HepG2 (cell line): ENCODE data around the gene CPLANE2. TPM values are rescaled to one million over a fixed set of nuclear protein-coding genes. Genes with fewer than 3 reads are reported as not detected.

ENCODE experiments used
- DPF2 ChIP-seq: sonication (generic); formaldehyde crosslinking; IDR thresholded peaks from 2 replicates; pipeline ENCODE4 v1.4.0; 2020; ENCODE audit warnings: mild to moderate bottlenecking, low read depth, missing genetic modification reagents, borderline replicate concordance
- DR1 ChIP-seq: sonication (generic); formaldehyde crosslinking; IDR thresholded peaks from 2 replicates; pipeline ENCODE4 v1.8.0; 2021; ENCODE audit warnings: mild to moderate bottlenecking, missing genetic modification reagents, inconsistent platforms
- FOSL2 ChIP-seq: sonication (generic); formaldehyde crosslinking; IDR thresholded peaks from 2 replicates; pipeline ENCODE4 v1.4.0; 2020; ENCODE audit warnings: missing genetic modification reagents
- HMG20B ChIP-seq: conservative IDR thresholded peaks from 2 replicates; pipeline ENCODE4 v1.6.1; 2016; ENCODE audit warnings: missing genetic modification reagents, missing compliant biosample characterization
- KDM3A ChIP-seq: IDR thresholded peaks from 2 replicates; pipeline ENCODE4 v1.6.1; 2018; ENCODE audit warnings: low read depth, missing compliant biosample characterization
- KDM4B ChIP-seq: sonication (generic); formaldehyde crosslinking; IDR thresholded peaks from 2 replicates; pipeline ENCODE4 v1.4.0; 2020; ENCODE audit warnings: missing genetic modification reagents
- NFE2L2 ChIP-seq: fragments of 150-350 bp; IDR thresholded peaks from 2 replicates; pipeline ENCODE4 v1.6.1; 2014; ENCODE audit warnings: low read length
- NFIC ChIP-seq: IDR thresholded peaks from 2 replicates; pipeline ENCODE4 v1.6.1; 2012; ENCODE audit warnings: mild to moderate bottlenecking, low read length, inconsistent platforms
- NFYB ChIP-seq: sonication (generic); formaldehyde crosslinking; IDR thresholded peaks from 2 replicates; pipeline ENCODE4 v1.4.0; 2020; ENCODE audit warnings: missing genetic modification reagents
- RFX1 ChIP-seq: fragments of 450-650 bp; IDR thresholded peaks from 2 replicates; pipeline ENCODE4 v1.6.1; 2017
- RFX3 ChIP-seq: IDR thresholded peaks from 2 replicates; pipeline ENCODE4 v1.6.1; 2016; ENCODE audit warnings: missing biosample characterization, missing genetic modification reagents
- SKI ChIP-seq: fragments of 450-650 bp; IDR thresholded peaks from one replicate; pipeline ENCODE4 v1.6.1; 2018; ENCODE audit warnings: mild to moderate bottlenecking; ENCODE audit not compliant: partially characterized antibody
- SMAD1 ChIP-seq: sonication (generic); formaldehyde crosslinking; IDR thresholded peaks from 2 replicates; pipeline ENCODE4 v1.4.0; 2020; ENCODE audit warnings: missing genetic modification reagents, low read depth, mild to moderate bottlenecking, borderline replicate concordance
- SMAD9 ChIP-seq: sonication (generic); formaldehyde crosslinking; IDR thresholded peaks from 2 replicates; pipeline ENCODE4 v1.5.1; 2020; ENCODE audit warnings: mild to moderate bottlenecking, missing genetic modification reagents
- SOX13 ChIP-seq, 3 experiments: fragments of 450-650 bp in 1 of 3; sonication (generic) in 1 of 3; formaldehyde crosslinking in 1 of 3; IDR thresholded peaks in 2 of 3; conservative IDR thresholded peaks in 1 of 3; 2 replicates each; pipeline versions ENCODE4 v1.5.0 to v1.6.1; 2016 to 2020; ENCODE audit warnings: antibody characterized with exemption in 1 of 3, mild to moderate bottlenecking in 1 of 3, missing compliant biosample characterization in 1 of 3, missing genetic modification reagents in 1 of 3, moderate library complexity in 1 of 3
- SP1 ChIP-seq, 2 experiments: fragments of 450-650 bp in 1 of 2; sonication (generic) in 1 of 2; formaldehyde crosslinking in 1 of 2; IDR thresholded peaks; 2 replicates each; pipeline versions ENCODE4 v1.4.0 to v1.6.1; 2016 to 2020; ENCODE audit warnings: missing genetic modification reagents in 1 of 2
- STAG1 ChIP-seq: sonication (generic); formaldehyde crosslinking; IDR thresholded peaks from 2 replicates; pipeline ENCODE4 v1.4.0; 2020; ENCODE audit warnings: missing genetic modification reagents
- THYN1 ChIP-seq: sonication (generic); formaldehyde crosslinking; IDR thresholded peaks from 2 replicates; pipeline ENCODE4 v1.8.1; 2023; ENCODE audit warnings: low read depth, mild to moderate bottlenecking, moderate library complexity, missing genetic modification reagents, borderline replicate concordance
- ZNF317 ChIP-seq: sonication (generic); formaldehyde crosslinking; IDR thresholded peaks from 2 replicates; pipeline ENCODE4 v1.5.0; 2020; ENCODE audit warnings: mild to moderate bottlenecking, missing genetic modification reagents
- ZNF446 ChIP-seq: sonication (generic); formaldehyde crosslinking; IDR thresholded peaks from 2 replicates; pipeline ENCODE4 v1.5.0; 2020; ENCODE audit warnings: mild to moderate bottlenecking, missing genetic modification reagents
- ZNF703 ChIP-seq: sonication (generic); formaldehyde crosslinking; IDR thresholded peaks from 2 replicates; pipeline ENCODE4 v1.5.1; 2020; ENCODE audit warnings: missing genetic modification reagents, mild to moderate bottlenecking, moderate library complexity, borderline replicate concordance
- ZNF740 ChIP-seq: sonication (generic); formaldehyde crosslinking; IDR thresholded peaks from 2 replicates; pipeline ENCODE4 v1.4.0; 2020; ENCODE audit warnings: missing genetic modification reagents
- ZNF772 ChIP-seq: sonication (generic); formaldehyde crosslinking; IDR thresholded peaks from 2 replicates; pipeline ENCODE4 v1.5.0; 2020; ENCODE audit warnings: mild to moderate bottlenecking, missing genetic modification reagents
- ZSCAN22 ChIP-seq: sonication (generic); formaldehyde crosslinking; IDR thresholded peaks from 2 replicates; pipeline ENCODE4 v1.4.0; 2020; ENCODE audit warnings: mild to moderate bottlenecking, missing genetic modification reagents
- polyA plus RNA-seq, 8 experiments: library from polyadenylated mRNA; depleted of rRNA in 3 of 8; stranded (reverse) in 7 of 8; unstranded in 1 of 8; fragments of >200 nt; fragmentation: Illumina TruSeq in 4 of 8; extraction: Trizol in 4 of 8; gene quantifications; 2 replicates each; pipeline versions ENCODE4 v1.2.1 to v1.2.3, GENCODE V29; 2011 to 2016; ENCODE audit warnings: low read depth in 4 of 8, missing spikeins in 1 of 8, mixed read lengths in 1 of 8; ENCODE audit not compliant: insufficient read depth in 1 of 8
- total RNA-seq, 5 experiments: library from RNA; depleted of rRNA; stranded (reverse); fragments of >200 nt; fragmentation: Illumina TruSeq; extraction: Trizol; gene quantifications; 2 replicates each; pipeline ENCODE4 v1.2.3, GENCODE V29; 2016; ENCODE audit warnings: low read depth in 1 of 5
- TF ChIP-seq, protein P1 (sequence below): IDR thresholded peaks from 2 replicates; pipeline ENCODE4 v1.6.1; 2018; ENCODE audit warnings: missing genetic modification reagents, mild to moderate bottlenecking, missing compliant biosample characterization
- TF ChIP-seq, protein P2 (sequence below): sonication (generic); formaldehyde crosslinking; IDR thresholded peaks from 2 replicates; pipeline ENCODE4 v1.4.0; 2020; ENCODE audit warnings: mild to moderate bottlenecking, missing genetic modification reagents

Gene CPLANE2
- total and polyA plus RNA-seq, 2 of the 13 experiments (the other 11 are each of a cell fraction or from before 2014, with no cell fraction given): 0.29 to 1.6 TPM

- TF ChIP-seq ZNF740 (0 out of 2 replicates have a peak, but pooled peaks have one; percentile 24), SP1 (IDR thresholded peaks at IDR 0.05) (no peak), SP1 (CRISPR knock-in tag; IDR thresholded peaks at IDR 0.05) (peak; percentile 38; the same call in 1 of the 2 replicates), ZSCAN22 (CRISPR knock-in tag) (no peak), ZNF772 (CRISPR knock-in tag) (no peak), HMG20B (CRISPR knock-in tag) (no peak), KDM4B (CRISPR knock-in tag) (no peak), KDM3A (CRISPR knock-in tag) (no peak), STAG1 (0 out of 2 replicates have a peak, but pooled peaks have one; percentile 3), ZNF446 (CRISPR knock-in tag) (no peak), NFE2L2 (no peak), SKI (no peak), ZNF317 (no peak), NFIC (no peak), DR1 (CRISPR knock-in tag) (no peak), ZNF703 (CRISPR knock-in tag) (no peak), DPF2 (CRISPR knock-in tag) (no peak), THYN1 (no peak), RFX1 (peak; percentile 87), SMAD1 (CRISPR knock-in tag) (no peak), FOSL2 (no peak; the same call in 1 of the 2 replicates), NFYB (CRISPR knock-in tag) (no peak), SOX13 (IDR thresholded peaks at IDR 0.05) (no peak), SOX13 (CRISPR knock-in tag; conservative IDR thresholded peaks at IDR 0.05 in 1 of 2, IDR thresholded peaks at IDR 0.05 in 1 of 2) (peak in 1 of 2 experiments; percentile 22; a peak in 1 of 4 replicates), SMAD9 (CRISPR knock-in tag) (no peak), RFX3 (peak; percentile 89)
- TF ChIP-seq, protein P1, sequence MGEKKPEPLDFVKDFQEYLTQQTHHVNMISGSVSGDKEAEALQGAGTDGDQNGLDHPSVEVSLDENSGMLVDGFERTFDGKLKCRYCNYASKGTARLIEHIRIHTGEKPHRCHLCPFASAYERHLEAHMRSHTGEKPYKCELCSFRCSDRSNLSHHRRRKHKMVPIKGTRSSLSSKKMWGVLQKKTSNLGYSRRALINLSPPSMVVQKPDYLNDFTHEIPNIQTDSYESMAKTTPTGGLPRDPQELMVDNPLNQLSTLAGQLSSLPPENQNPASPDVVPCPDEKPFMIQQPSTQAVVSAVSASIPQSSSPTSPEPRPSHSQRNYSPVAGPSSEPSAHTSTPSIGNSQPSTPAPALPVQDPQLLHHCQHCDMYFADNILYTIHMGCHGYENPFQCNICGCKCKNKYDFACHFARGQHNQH (CRISPR knock-in tag): peak; percentile 38; the same call in 1 of the 2 replicates
- TF ChIP-seq, protein P2, sequence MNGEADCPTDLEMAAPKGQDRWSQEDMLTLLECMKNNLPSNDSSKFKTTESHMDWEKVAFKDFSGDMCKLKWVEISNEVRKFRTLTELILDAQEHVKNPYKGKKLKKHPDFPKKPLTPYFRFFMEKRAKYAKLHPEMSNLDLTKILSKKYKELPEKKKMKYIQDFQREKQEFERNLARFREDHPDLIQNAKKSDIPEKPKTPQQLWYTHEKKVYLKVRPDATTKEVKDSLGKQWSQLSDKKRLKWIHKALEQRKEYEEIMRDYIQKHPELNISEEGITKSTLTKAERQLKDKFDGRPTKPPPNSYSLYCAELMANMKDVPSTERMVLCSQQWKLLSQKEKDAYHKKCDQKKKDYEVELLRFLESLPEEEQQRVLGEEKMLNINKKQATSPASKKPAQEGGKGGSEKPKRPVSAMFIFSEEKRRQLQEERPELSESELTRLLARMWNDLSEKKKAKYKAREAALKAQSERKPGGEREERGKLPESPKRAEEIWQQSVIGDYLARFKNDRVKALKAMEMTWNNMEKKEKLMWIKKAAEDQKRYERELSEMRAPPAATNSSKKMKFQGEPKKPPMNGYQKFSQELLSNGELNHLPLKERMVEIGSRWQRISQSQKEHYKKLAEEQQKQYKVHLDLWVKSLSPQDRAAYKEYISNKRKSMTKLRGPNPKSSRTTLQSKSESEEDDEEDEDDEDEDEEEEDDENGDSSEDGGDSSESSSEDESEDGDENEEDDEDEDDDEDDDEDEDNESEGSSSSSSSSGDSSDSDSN (CRISPR knock-in tag): peak; percentile 45; the same call in 1 of the 2 replicates
Observed at GRCh38 chr1:16236511-16237342, at the start of gene CPLANE2 (continued).
